K562 (cell line): ENCODE data around the gene GRIN2D. TPM values are rescaled to one million over a fixed set of nuclear protein-coding genes. Genes with fewer than 3 reads are reported as not detected.

Source experiments
- FOXJ2 ChIP-seq: fragments of 200-800 bp; sonication (Bioruptor generic); IDR thresholded peaks from 2 replicates; pipeline ENCODE4 v1.6.1; 2016; ENCODE audit warnings: missing genetic modification characterization, missing compliant biosample characterization
- GATAD2A ChIP-seq: fragments of 450-650 bp; IDR thresholded peaks from 2 replicates; pipeline ENCODE4 v1.6.1; 2017
- ILK ChIP-seq: fragments of 450-650 bp; IDR thresholded peaks from 2 replicates; pipeline ENCODE4 v1.6.1; 2016; ENCODE audit warnings: missing genetic modification characterization, low read depth, mild to moderate bottlenecking, missing compliant biosample characterization, moderate library complexity, borderline replicate concordance
- KDM5B ChIP-seq: fragments of 200-600 bp; sonication (generic); IDR thresholded peaks from 2 replicates; pipeline ENCODE4 v1.6.1; 2012; ENCODE audit warnings: low read depth, mild to moderate bottlenecking, moderate library complexity, low read length, control low read depth, inconsistent platforms; ENCODE audit not compliant: insufficient replicate concordance
- NR1H2 ChIP-seq: sonication (generic); formaldehyde crosslinking; IDR thresholded peaks from 2 replicates; pipeline ENCODE4 v1.4.0; 2020; ENCODE audit warnings: mild to moderate bottlenecking, missing genetic modification reagents
- POLR2A ChIP-seq: fragments of 450-650 bp; conservative IDR thresholded peaks from 2 replicates; pipeline ENCODE4 v1.6.1; 2016
- PRMT5 ChIP-seq: sonication (generic); formaldehyde crosslinking; IDR thresholded peaks from 2 replicates; pipeline ENCODE4 v1.5.0; 2020; ENCODE audit warnings: missing genetic modification reagents
- U2AF2 ChIP-seq: fragments of 200-400 bp; formaldehyde crosslinking; optimal IDR thresholded peaks from 2 replicates; pipeline ENCODE3; 2017; ENCODE audit warnings: low read depth, mild to moderate bottlenecking, low read length
- WHSC1 ChIP-seq: IDR thresholded peaks from one replicate; pipeline ENCODE4 v1.6.1; 2012; ENCODE audit warnings: low read length, control low read depth, inconsistent platforms
- ZNF12 ChIP-seq: sonication (generic); formaldehyde crosslinking; IDR thresholded peaks from 2 replicates; pipeline ENCODE4 v1.4.0; 2020; ENCODE audit warnings: mild to moderate bottlenecking, missing genetic modification reagents
- ZNF507 ChIP-seq: conservative IDR thresholded peaks from 2 replicates; pipeline ENCODE4 v1.6.1; 2017; ENCODE audit warnings: missing genetic modification characterization, missing compliant biosample characterization
- polyA plus RNA-seq, 8 experiments: library from polyadenylated mRNA; depleted of rRNA in 4 of 8; stranded (reverse) in 5 of 8; unstranded in 3 of 8; fragments of >200 nt; fragmentation: Nextera tagmentation in 2 of 8; fragmentation: Illumina TruSeq in 1 of 8; extraction: Ambion mirVana in 2 of 8; extraction: Trizol in 1 of 8; gene quantifications; 2 replicates each; pipeline versions ENCODE4 v1.2.1 to v1.2.3, GENCODE V29; 2011 to 2014; ENCODE audit warnings: inconsistent platforms in 1 of 8, missing spikeins in 1 of 8
- total RNA-seq, 7 experiments: library from RNA; depleted of rRNA in 6 of 7; stranded (reverse); fragments of >200 nt in 6 of 7; fragmentation: Illumina TruSeq in 2 of 7; extraction: Trizol in 2 of 7; gene quantifications; 2 replicates each; pipeline versions ENCODE4 v1.2.1 to v1.2.3, GENCODE V29; 2011 to 2021; ENCODE audit warnings: low replicate concordance in 1 of 7
- TF ChIP-seq, protein P1 (sequence below): fragments of 250-450 bp; sonication (Bioruptor Pico); IDR thresholded peaks from 2 replicates; pipeline ENCODE4 v1.8.0; 2022; ENCODE audit warnings: inconsistent platforms
- TF ChIP-seq, protein P2 (sequence below), 2 experiments: IDR thresholded peaks; 2 replicates each; pipeline ENCODE4 v1.6.1; 2011; ENCODE audit warnings: borderline replicate concordance in 1 of 2, control low read depth in 1 of 2, low read depth in 1 of 2, low read length in 1 of 2, mild to moderate bottlenecking in 1 of 2, mixed read lengths in 1 of 2, moderate library complexity in 1 of 2; ENCODE audit not compliant: insufficient read depth in 1 of 2, insufficient read length in 1 of 2, poor library complexity in 1 of 2, severe bottlenecking in 1 of 2; ENCODE audit errors: extremely low read depth in 1 of 2
- TF ChIP-seq, protein P3 (sequence below), 3 experiments: fragments of 200-800 bp in 1 of 3; sonication (Bioruptor generic) in 1 of 3; sonication (generic) in 1 of 3; formaldehyde crosslinking in 1 of 3; IDR thresholded peaks; 2 replicates each; pipeline versions ENCODE4 v1.6.1 to v1.8.0; 2016 to 2022; ENCODE audit warnings: mild to moderate bottlenecking in 2 of 3, missing compliant biosample characterization in 2 of 3, missing genetic modification characterization in 2 of 3, missing genetic modification reagents in 1 of 3
- TF ChIP-seq, protein P4 (sequence below): fragments of 450-650 bp; IDR thresholded peaks from 2 replicates; pipeline ENCODE4 v1.6.1; 2016; ENCODE audit warnings: antibody characterized with exemption

Gene GRIN2D
- total and polyA plus RNA-seq, 9 of the 15 experiments (the other 6 are each of a cell fraction or from before 2014, with no cell fraction given), result 0.32 to 31.5 (median 1.8) TPM

DNA sequence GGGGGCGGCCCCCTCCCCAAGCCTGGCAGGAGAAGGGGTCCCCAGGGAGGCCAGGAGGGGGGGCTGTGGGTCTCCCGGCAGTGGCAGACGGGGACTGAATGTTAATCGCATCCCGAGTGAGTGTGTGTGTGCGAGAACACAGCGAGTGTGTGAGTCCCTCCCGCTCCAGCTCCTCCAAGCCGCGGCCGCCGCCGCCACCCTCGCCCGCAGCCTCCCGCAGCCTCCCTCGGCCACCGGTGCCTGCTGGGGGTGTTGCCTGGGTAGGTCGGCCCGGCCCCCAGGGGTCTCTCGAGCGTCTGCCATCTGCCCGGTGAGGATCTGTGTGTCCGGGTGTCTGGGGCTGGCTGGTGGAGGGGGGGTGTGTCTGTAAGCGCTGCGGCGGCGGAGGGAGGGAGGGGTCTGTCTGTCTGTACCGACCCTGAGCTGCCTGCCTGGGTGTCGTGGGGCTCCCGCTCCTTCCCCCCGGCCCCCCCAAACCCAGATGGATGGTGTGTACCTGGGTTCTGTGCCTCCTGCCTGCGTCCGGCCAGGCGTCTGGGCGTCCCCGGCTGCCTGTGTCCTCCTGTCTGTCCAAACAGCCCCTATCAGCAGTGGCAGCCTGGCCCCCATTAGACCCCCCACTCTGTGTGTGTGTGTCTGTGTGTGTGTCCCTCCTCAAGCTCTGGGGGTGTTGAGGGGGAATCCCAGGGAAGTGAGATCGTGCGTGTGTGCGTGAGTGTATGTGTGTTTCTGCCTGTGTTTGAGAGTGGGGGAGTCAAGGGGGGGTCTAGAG is at the start of gene GRIN2D (continued):
- TF ChIP-seq PRMT5 (CRISPR knock-in tag) (no peak), FOXJ2 (tag) (no peak), KDM5B (no peak), ZNF507 (tag) (no peak), POLR2A (no peak), NR1H2 (CRISPR knock-in tag) (no peak), ILK (tag) (no peak), GATAD2A (peak; percentile 14; the same call in 1 of the 2 replicates), ZNF12 (CRISPR knock-in tag) (no peak), U2AF2 (no peak), WHSC1 (no peak)
- TF ChIP-seq, protein P1, sequence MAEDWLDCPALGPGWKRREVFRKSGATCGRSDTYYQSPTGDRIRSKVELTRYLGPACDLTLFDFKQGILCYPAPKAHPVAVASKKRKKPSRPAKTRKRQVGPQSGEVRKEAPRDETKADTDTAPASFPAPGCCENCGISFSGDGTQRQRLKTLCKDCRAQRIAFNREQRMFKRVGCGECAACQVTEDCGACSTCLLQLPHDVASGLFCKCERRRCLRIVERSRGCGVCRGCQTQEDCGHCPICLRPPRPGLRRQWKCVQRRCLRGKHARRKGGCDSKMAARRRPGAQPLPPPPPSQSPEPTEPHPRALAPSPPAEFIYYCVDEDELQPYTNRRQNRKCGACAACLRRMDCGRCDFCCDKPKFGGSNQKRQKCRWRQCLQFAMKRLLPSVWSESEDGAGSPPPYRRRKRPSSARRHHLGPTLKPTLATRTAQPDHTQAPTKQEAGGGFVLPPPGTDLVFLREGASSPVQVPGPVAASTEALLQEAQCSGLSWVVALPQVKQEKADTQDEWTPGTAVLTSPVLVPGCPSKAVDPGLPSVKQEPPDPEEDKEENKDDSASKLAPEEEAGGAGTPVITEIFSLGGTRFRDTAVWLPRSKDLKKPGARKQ (CRISPR knock-in tag), result no peak
- TF ChIP-seq, protein P2, sequence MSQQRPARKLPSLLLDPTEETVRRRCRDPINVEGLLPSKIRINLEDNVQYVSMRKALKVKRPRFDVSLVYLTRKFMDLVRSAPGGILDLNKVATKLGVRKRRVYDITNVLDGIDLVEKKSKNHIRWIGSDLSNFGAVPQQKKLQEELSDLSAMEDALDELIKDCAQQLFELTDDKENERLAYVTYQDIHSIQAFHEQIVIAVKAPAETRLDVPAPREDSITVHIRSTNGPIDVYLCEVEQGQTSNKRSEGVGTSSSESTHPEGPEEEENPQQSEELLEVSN (IDR thresholded peaks at IDR 0.05; ENCODE audit: borderline replicate concordance in 1 of 2, extremely low read depth in 1 of 2, insufficient read depth in 1 of 2, insufficient read length in 1 of 2, low read depth in 1 of 2, low read length in 1 of 2, poor library complexity in 1 of 2, severe bottlenecking in 1 of 2), result no peak
- TF ChIP-seq, protein P3, sequence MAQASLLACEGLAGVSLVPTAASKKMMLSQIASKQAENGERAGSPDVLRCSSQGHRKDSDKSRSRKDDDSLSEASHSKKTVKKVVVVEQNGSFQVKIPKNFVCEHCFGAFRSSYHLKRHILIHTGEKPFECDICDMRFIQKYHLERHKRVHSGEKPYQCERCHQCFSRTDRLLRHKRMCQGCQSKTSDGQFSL (CRISPR knock-in tag; IDR thresholded peaks at IDR 0.05), result peak; percentile 82
- TF ChIP-seq, protein P3 (tag; IDR thresholded peaks at IDR 0.05), result no peak
- TF ChIP-seq, protein P4, sequence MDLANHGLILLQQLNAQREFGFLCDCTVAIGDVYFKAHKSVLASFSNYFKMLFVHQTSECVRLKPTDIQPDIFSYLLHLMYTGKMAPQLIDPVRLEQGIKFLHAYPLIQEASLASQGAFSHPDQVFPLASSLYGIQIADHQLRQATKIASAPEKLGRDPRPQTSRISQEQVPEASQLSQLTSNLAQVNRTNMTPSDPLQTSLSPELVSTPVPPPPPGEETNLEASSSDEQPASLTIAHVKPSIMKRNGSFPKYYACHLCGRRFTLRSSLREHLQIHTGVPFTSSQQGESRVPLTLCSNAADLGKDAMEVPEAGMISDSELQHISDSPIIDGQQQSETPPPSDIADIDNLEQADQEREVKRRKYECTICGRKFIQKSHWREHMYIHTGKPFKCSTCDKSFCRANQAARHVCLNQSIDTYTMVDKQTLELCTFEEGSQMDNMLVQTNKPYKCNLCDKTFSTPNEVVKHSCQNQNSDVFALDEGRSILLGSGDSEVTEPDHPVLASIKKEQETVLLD, result peak; percentile 39; the same call in 1 of the 2 replicates
